ENCODE measurements around the gene RFLNA. TPM values are rescaled to one million over a fixed set of nuclear protein-coding genes. Genes with fewer than 3 reads are reported as not detected.

RFLNA gene
- total RNA-seq, 1 donor from 2014 or later: 1.4 TPM

DNA sequence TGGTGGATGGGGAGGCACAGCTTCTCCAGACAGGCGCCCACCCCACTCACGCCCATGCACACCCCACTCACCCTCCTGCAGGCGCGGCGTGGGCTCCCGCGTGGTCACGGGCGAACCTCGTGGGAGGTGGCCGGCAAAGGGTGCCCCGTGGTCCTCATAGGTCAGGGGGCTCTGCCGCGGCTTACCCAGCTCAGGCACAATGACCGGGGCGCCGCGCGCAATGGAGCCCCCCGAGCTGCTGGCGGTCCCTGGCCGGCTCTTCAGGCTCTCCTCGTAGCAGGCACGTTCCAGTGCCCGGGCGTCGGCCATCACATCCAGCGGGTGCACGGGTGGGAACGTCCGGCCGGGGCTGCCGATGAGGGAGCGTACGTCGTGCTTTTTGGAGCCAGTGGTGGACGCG lies 49.6 kb downstream of the RFLNA start:
- H3K27ac Mint-ChIP-seq: no peak overlapping the region
- no peaks in the 10 kb centered on the region for H3K9me3 Mint-ChIP-seq
- TF ChIP-seq EZH2phosphoT487 (IDR thresholded peaks at IDR 0.05): no peak
- Histone ChIP-seq H3K9me3 (ENCODE audit: low read depth) (no peaks in the 10 kb centered on the region), H3K79me2 (ENCODE audit: low read depth) (no peaks in the 10 kb centered on the region), H3K27me3 (no peaks in the 10 kb centered on the region), H3K27ac (no peak overlapping the region), H2AFZ (replicated peaks) (no peak overlapping the region), H3K4me2 (no peak overlapping the region), H3K4me1 (peaks cover 6% of the 10 kb centered on the region), H3K9ac (no peak overlapping the region), H4K20me1 (ENCODE audit: low read depth) (no peaks in the 10 kb centered on the region), H3K4me3 (no peak overlapping the region), H3F3A (ENCODE audit: low read depth) (no peaks in the 10 kb centered on the region), H3K36me3 (no peaks in the 10 kb centered on the region)
- peaks cover 24% of the 10 kb centered on the region for H3K36me3 Mint-ChIP-seq
- peaks cover 4% of the 10 kb centered on the region for H3K27me3 Mint-ChIP-seq (ENCODE audit: insufficient read depth, low read depth)
- no peak overlapping the region for H3K4me3 Mint-ChIP-seq
- no peak for DNase-seq (ENCODE audit: low spot score)
- H3K4me1 Mint-ChIP-seq: peaks cover 15% of the 10 kb centered on the region

DNA sequence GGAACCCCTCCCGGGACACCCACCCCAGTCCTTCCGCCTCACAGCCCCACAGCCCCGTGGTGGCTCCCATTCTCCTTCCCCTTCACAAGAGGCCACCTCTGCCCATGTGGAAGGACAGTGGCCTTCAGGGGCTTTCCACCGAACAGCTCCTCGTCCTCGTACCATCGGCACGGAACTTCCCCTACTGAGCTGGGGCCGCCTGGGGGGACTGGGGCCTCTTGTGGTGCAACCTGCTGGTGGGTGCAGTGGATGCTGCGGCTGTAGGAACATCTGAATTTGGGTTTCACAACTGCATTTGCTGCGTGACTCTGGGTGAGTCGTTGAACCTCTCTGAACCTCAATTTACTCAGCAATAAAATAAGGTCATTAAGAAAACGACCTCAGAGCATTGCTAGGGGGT lies 50.9 kb downstream of the RFLNA start:
- Mint-ChIP-seq H3K36me3 (peaks cover 21% of the 10 kb centered on the region), H3K9me3 (no peaks in the 10 kb centered on the region), H3K27me3 (ENCODE audit: insufficient read depth, low read depth) (peaks cover 6% of the 10 kb centered on the region), H3K27ac (no peak overlapping the region), H3K4me1 (peaks cover 15% of the 10 kb centered on the region), H3K4me3 (no peak overlapping the region)
- Histone ChIP-seq H3K27ac (no peak overlapping the region), H3K79me2 (ENCODE audit: low read depth) (no peaks in the 10 kb centered on the region), H3K4me1 (peaks cover 6% of the 10 kb centered on the region), H3K4me3 (no peak overlapping the region), H3K9ac (no peak overlapping the region), H3F3A (ENCODE audit: low read depth) (no peaks in the 10 kb centered on the region), H2AFZ (replicated peaks) (no peak overlapping the region), H3K9me3 (ENCODE audit: low read depth) (no peaks in the 10 kb centered on the region), H3K36me3 (no peaks in the 10 kb centered on the region), H3K27me3 (no peaks in the 10 kb centered on the region), H3K4me2 (no peak overlapping the region), H4K20me1 (ENCODE audit: low read depth) (no peaks in the 10 kb centered on the region)
- no peak for DNase-seq (ENCODE audit: low spot score)
- TF ChIP-seq, protein P1, sequence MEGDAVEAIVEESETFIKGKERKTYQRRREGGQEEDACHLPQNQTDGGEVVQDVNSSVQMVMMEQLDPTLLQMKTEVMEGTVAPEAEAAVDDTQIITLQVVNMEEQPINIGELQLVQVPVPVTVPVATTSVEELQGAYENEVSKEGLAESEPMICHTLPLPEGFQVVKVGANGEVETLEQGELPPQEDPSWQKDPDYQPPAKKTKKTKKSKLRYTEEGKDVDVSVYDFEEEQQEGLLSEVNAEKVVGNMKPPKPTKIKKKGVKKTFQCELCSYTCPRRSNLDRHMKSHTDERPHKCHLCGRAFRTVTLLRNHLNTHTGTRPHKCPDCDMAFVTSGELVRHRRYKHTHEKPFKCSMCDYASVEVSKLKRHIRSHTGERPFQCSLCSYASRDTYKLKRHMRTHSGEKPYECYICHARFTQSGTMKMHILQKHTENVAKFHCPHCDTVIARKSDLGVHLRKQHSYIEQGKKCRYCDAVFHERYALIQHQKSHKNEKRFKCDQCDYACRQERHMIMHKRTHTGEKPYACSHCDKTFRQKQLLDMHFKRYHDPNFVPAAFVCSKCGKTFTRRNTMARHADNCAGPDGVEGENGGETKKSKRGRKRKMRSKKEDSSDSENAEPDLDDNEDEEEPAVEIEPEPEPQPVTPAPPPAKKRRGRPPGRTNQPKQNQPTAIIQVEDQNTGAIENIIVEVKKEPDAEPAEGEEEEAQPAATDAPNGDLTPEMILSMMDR (IDR thresholded peaks at IDR 0.05): no peak
- TF ChIP-seq EZH2phosphoT487 (IDR thresholded peaks at IDR 0.05) (no peak), EZH2 (IDR thresholded peaks at IDR 0.05) (no peak)

DNA sequence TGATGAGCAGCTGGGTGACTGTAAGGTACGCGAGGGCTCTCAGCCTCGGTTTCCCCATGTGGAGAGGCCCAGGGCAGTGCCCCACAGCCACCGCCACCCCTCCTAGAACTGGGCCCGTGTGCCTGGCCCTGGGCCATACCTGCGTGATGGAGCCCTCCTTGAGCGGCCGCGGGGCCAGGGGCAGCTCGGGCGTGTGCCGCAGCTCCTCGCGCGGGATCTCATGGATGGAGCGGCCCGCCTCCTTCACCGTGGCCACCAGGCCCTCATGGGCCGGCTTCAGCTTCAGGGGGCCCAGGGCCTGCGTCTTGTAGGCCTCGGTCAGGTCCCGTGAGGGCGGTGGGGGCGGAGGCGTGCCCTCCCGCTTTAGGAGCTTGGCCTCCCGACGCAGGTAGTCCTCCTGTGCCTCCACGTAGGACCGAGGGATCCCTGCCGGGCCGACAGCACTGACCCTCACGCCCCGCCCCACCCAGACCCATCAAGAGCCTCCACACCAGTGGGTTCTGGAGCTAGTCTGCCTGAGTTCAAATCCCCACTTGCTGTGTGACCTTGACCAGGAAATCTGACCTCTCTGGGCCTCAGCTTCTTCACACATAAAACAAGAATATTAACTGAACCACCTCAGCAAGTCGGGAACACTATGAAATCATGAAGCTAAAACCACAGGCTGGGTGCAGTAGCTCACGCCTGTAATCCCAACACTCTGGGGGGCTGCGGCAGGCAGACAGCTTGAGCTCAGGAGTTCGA lies 51.7 kb downstream of the RFLNA start:
- no peak overlapping the region for H3K27ac ChIP-seq
- H3K4me3 Mint-ChIP-seq: no peak overlapping the region
- no peaks in the 10 kb centered on the region for H3F3A ChIP-seq (ENCODE audit: low read depth)
- peaks cover 15% of the 10 kb centered on the region for H3K4me1 Mint-ChIP-seq
- TF ChIP-seq, protein P1 (IDR thresholded peaks at IDR 0.05): no peak
- TF ChIP-seq EZH2phosphoT487 (IDR thresholded peaks at IDR 0.05) (no peak), EZH2 (IDR thresholded peaks at IDR 0.05) (no peak)
- H2AFZ ChIP-seq (replicated peaks): no peak overlapping the region
- H4K20me1 ChIP-seq (ENCODE audit: low read depth): no peaks in the 10 kb centered on the region
- no peak overlapping the region for H3K4me3 ChIP-seq
- no peaks in the 10 kb centered on the region for H3K79me2 ChIP-seq (ENCODE audit: low read depth)
- peaks cover 17% of the 10 kb centered on the region for H3K36me3 Mint-ChIP-seq
- H3K4me1 ChIP-seq: peaks cover 6% of the 10 kb centered on the region
- H3K9me3 ChIP-seq (ENCODE audit: low read depth): no peaks in the 10 kb centered on the region
- H3K4me2 ChIP-seq: no peak overlapping the region
- no peak overlapping the region for H3K9ac ChIP-seq
- no peaks in the 10 kb centered on the region for H3K36me3 ChIP-seq
- H3K27ac Mint-ChIP-seq: no peak overlapping the region
- no peak for DNase-seq (ENCODE audit: low spot score)
- H3K9me3 Mint-ChIP-seq: no peaks in the 10 kb centered on the region
- H3K27me3 Mint-ChIP-seq (ENCODE audit: insufficient read depth, low read depth): peaks cover 4% of the 10 kb centered on the region
- H3K27me3 ChIP-seq: no peaks in the 10 kb centered on the region

DNA sequence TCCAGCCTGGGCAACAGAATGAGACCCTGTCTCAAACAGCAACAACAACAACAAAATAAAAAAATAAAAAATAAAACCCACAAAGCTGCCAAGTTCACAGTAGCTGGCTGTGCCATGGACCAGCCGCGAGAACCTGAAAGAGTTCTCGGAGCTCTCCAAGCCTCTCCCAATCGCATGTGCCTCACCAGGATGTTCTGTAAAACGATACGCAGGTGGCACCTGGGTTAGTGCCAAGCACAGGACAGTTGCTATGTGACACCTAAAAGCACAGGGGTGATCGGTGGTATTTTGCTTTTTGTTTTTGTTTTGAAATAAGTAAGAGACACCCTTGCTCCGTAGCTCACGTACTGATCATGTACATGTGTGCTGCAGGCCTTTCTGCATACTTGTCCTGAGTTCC lies 52.4 kb downstream of the RFLNA start:
- H3F3A ChIP-seq (ENCODE audit: low read depth): no peaks in the 10 kb centered on the region
- no peaks in the 10 kb centered on the region for H4K20me1 ChIP-seq (ENCODE audit: low read depth)
- H3K36me3 Mint-ChIP-seq: peaks cover 17% of the 10 kb centered on the region
- no peak overlapping the region for H3K9ac ChIP-seq
- no peaks in the 10 kb centered on the region for H3K27me3 ChIP-seq
- no peak overlapping the region for H3K27ac ChIP-seq
- no peaks in the 10 kb centered on the region for H3K79me2 ChIP-seq (ENCODE audit: low read depth)
- H3K27ac Mint-ChIP-seq: no peak overlapping the region
- peaks cover 4% of the 10 kb centered on the region for H3K27me3 Mint-ChIP-seq (ENCODE audit: insufficient read depth, low read depth)
- no peak overlapping the region for H2AFZ ChIP-seq (replicated peaks)
- no peak overlapping the region for H3K4me2 ChIP-seq
- no peak overlapping the region for H3K4me3 Mint-ChIP-seq
- no peak for DNase-seq (ENCODE audit: low spot score)
- H3K36me3 ChIP-seq: no peaks in the 10 kb centered on the region
- TF ChIP-seq, protein P1 (IDR thresholded peaks at IDR 0.05): no peak
- no peak for TF ChIP-seq EZH2 (IDR thresholded peaks at IDR 0.05)
- no peak for TF ChIP-seq EZH2phosphoT487 (IDR thresholded peaks at IDR 0.05)
- peaks cover 6% of the 10 kb centered on the region for H3K4me1 ChIP-seq
- H3K9me3 ChIP-seq (ENCODE audit: low read depth): no peaks in the 10 kb centered on the region
- peaks cover 15% of the 10 kb centered on the region for H3K4me1 Mint-ChIP-seq
- H3K4me3 ChIP-seq: no peak overlapping the region
- no peaks in the 10 kb centered on the region for H3K9me3 Mint-ChIP-seq
